Camera-type eye (tissue), 1 donor: Measurements from ENCODE around the gene GCC1. TPM values are rescaled to one million over a fixed set of nuclear protein-coding genes. Genes with fewer than 3 reads are reported as not detected.

ENCODE experiments used
- total RNA-seq: library from RNA; depleted of rRNA; stranded (reverse); fragments of >200 nt; gene quantifications from one replicate; pipeline ENCODE4 v1.2.3, GENCODE V29; 2014

The GCC1 gene, protein sequence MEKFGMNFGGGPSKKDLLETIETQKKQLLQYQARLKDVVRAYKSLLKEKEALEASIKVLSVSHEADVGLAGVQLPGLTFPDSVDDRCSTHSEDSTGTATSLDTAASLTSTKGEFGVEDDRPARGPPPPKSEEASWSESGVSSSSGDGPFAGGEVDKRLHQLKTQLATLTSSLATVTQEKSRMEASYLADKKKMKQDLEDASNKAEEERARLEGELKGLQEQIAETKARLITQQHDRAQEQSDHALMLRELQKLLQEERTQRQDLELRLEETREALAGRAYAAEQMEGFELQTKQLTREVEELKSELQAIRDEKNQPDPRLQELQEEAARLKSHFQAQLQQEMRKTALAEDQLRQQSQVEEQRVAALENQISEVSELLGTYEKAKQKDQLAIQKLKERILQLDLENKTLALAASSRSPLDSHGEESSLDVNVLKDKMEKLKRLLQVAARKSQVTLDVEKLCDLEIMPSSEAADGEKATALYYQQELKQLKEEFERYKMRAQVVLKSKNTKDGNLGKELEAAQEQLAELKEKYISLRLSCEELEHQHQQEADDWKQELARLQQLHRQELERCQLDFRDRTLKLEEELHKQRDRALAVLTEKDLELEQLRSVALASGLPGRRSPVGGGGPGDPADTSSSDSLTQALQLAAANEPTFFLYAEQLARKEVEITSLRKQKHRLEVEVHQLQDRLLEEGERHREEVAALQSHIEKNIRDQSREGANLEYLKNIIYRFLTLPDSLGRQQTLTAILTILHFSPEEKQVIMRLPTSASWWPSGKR
- total RNA-seq: 14.6 TPM

DNA sequence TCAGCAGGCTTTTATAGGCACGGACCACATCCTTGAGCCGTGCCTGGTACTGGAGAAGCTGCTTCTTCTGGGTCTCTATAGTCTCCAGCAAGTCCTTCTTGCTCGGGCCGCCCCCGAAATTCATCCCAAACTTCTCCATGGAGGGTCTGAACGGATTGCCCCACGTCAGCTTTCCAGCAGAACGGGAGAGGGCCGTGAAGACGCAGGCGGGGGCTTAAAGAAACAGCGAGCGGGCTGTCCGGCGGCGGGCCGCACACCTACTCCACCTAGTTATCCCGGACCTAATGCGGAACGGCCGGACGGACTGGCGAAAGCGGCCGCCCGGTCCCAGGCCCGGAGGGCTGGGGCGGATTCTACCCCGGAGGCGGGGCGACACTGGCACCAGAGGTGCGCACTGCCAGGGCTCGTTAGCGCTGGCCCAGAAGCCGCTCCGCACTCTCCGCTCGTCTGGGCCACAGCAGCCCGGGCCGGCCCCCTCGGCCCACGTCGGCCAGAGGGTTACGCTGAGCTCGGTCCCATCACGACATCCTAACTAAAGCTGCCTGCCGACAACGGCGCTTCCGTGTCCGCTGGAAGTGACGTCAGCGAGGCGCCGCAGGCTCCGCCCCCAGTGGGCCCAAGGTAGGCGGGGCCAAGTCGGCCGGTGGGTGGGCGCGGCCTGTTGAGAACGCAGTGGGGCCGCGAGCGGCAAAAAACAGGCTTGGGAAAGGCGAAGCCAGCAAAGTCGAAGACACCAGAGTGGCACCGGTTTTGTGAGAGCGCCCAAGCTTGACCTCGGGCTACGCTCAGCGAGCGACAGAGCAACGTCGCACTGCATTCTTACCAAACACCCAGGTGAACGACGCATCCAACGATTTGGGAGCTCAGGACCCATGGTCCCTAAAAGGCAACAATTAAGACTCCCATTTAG is at the start of gene GCC1:
Gene GCC1, minus strand, starts transcription at position 553 of the 910 bp plus-strand sequence. Its CDS starts 414 bp downstream, at position 139.

DNA sequence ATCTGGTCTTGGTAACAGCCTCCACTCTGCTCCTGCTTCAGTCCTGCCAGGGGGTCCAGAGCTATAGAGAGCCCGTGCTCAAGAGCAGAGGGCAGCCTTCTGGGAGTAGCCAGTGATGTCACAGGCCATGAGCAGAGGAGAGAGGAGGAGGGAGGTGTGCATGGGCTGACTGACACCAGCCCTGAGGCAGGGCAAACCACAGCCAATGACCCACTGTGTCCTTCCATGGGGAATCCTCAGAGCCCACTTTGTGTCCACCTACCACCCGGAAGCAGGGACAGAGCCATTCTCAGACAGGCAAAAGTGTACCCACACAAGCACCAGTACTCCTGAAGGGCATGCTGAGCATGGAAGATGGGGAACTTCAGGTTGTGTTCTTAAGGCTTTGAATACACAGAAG is 32.6 kb upstream of the GCC1 start, which contains the start of gene PAX4:
Gene PAX4, minus strand, starts transcription at position 101 of the 400 bp plus-strand sequence. CDS start 2,214 bp downstream, outside the sequence.

DNA sequence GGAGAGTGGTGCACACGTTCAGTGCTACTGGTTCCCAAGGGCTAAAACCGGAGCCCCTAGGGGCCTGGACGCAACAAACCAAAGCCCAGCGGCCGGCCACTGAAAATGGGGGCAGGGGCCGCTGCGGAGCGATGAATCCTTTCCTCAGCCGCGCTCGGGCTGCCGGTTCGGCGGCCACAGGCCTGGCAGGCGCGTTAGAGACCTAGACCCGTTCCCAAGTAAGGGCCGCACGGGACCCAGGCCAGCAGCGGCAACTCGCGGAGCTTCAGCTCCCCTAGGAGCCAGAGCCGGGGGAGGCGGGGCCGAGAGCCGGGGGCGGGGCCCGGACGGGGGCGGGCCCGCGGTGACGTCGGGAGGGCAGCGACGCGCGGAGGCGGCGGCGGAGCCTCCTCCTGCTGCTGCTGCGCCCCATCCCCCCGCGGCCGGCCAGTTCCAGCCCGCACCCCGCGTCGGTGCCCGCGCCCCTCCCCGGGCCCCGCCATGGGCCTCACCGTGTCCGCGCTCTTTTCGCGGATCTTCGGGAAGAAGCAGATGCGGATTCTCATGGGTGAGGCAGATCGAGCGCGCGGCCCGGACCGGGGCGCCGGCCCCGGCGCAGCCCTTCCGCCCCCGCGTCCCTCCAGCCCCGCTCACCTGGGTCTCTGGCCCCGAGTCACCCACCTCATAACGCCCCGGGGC is 2.8 kb upstream of the GCC1 start, which contains the start of gene ARF5:
Gene ARF5, plus strand, starts transcription at position 393 of the 678 bp plus-strand sequence. Its CDS starts 88 bp downstream, at position 481.

Other genes with a start within 250 kb of the GCC1 start
- gene ZNF800, start 192.9 kb downstream of the GCC1 start, total RNA-seq: 44.0 TPM
- 135 TPM for gene ARF5, start 2.8 kb upstream of the GCC1 start, total RNA-seq
- 1.2 TPM for gene FSCN3, start 8.1 kb upstream of the GCC1 start, total RNA-seq
- not detected for gene PAX4, start 32.5 kb upstream of the GCC1 start, total RNA-seq
- 110 TPM for gene SND1, start 66.6 kb upstream of the GCC1 start, total RNA-seq